ENCODE measurements around the gene ACOXL.

ACOXL gene

GRCh38 chr2:110860630-110861029, 128.3 kb downstream of the ACOXL start:
- DNase-seq: no peak

- no peak for DNase-seq
Observed at GRCh38 chr2:110861616-110862260, 129.4 kb downstream of the ACOXL start.

DNA sequence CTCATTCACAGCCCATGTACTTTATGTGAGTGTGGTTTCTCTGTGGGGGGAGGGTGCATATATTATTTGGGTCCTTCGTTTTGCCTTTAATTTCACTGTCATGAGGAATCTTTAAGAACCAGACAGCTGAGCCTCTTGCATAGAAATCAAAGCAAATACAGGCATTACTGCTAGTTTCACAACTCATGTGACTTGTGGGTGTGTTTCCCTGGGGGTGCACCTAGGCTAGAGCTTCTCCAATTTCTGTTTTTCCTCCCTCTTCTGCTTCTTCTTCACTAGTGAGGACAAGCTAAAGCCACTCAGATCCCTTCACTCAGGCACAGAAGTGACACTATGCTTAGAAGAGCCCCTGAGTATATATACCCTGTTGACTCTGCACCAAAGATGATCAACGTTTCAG, 131.4 kb downstream of the ACOXL start:
- no peak for DNase-seq

- DNase-seq: no peak
Observed at GRCh38 chr2:110864176-110864575, 131.8 kb downstream of the ACOXL start.

GRCh38 chr2:110864731-110865130, 132.4 kb downstream of the ACOXL start:
- no peak for DNase-seq

- DNase-seq: no peak
Observed at GRCh38 chr2:110865188-110865587, 132.8 kb downstream of the ACOXL start.

DNA sequence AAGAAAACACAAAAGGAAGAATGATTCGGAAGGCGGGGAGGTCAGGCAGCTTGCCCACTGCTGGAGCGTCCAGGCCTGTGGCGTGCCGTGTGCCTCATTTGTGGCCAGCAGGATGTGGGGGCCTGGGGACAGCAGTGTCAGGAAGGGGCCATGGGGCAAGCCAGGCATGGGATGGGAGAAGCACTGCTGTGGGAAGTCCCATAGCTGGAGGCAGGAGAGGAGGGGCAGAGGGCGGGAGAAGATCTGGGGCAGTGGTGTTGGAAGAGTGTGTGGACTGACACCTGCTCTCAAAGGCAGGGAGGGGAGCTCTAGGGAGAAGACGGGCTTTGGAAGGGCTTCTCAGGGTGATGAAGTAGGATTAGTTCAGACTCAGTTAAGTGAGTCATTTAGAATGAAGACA, 133.7 kb downstream of the ACOXL start:
- no peak for DNase-seq

GRCh38 chr2:110866466-110866865, 134.1 kb downstream of the ACOXL start:
- DNase-seq: no peak

GRCh38 chr2:110867078-110867477, 134.7 kb downstream of the ACOXL start:
- no peak for DNase-seq

- no peak for DNase-seq
Observed at GRCh38 chr2:110868971-110869370, 136.6 kb downstream of the ACOXL start.

DNA sequence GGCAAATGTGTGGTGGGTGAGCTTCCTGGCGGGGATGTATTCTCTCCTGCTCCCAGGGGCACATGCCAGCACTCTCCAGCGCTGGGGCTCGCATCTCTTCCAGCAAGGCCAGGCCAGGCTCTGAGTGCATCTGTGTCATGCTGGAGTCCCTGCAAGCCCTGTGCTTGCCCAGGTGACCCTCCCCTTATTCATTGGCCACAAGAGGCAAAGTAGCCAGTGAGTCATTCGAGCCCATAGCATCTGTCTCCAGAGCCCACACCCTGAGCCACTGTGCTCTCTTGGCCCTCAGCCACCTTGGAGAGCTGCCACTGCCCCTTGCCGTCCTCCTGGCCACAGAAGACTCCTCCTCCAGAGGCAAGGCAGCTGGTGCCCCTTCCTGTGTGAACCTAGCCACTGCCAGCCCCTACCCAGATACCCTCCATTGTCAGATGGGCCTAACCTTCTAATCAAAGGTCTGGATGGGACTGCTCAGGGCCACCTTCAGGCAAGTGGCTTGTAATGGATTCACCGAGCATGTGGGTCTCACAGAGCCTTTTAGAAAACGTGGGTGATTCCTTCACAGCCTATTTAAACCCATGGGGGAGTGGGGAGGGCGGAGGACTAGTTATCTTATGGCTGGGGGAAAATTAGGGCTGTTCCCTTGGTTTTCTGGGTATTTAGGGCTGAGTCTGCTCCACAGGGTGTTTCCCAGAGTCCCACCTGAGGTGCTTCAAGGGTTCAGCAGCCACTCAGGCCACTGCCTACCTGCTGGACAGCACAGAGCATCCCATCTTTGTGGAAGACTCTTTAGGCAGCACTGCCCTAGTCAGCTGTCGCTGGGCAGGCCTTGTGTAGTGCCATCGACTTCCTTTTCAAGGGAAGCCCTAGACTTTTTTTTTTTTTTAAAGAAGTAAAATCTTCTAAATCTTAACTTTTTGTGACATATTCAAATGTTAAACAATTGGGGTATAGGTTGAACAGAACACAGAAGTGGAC, 137.4 kb downstream of the ACOXL start:
- DNase-seq: no peak

- no peak for DNase-seq
Observed at GRCh38 chr2:110870545-110870944, 138.2 kb downstream of the ACOXL start.

- no peak for DNase-seq
Observed at GRCh38 chr2:110871637-110872036, 139.3 kb downstream of the ACOXL start.

DNA sequence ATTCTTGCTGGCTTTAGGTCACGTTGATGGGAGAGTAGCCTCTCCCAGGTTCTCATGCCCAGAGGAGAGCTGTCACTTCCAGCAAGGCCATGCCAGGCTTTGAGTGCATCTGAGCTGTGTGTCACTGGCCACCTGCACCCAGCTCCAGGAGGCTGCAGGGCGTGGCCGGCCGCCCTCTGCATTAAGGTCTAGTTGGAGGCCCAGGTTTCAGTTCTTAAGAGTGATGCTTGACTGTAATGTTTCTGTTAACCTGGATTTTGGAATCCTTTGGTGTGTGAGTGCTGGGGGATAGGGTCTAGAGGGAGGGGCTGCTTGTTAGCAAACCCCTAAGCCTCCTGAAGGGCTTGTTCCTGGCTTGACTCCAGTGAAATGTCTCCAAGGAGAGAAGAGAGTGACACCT, 140.1 kb downstream of the ACOXL start:
- DNase-seq: peak; percentile 3

GRCh38 chr2:110873056-110873502, 140.7 kb downstream of the ACOXL start:
- DNase-seq: no peak

GRCh38 chr2:110873597-110874452, 141.5 kb downstream of the ACOXL start:
- no peak for DNase-seq

DNA sequence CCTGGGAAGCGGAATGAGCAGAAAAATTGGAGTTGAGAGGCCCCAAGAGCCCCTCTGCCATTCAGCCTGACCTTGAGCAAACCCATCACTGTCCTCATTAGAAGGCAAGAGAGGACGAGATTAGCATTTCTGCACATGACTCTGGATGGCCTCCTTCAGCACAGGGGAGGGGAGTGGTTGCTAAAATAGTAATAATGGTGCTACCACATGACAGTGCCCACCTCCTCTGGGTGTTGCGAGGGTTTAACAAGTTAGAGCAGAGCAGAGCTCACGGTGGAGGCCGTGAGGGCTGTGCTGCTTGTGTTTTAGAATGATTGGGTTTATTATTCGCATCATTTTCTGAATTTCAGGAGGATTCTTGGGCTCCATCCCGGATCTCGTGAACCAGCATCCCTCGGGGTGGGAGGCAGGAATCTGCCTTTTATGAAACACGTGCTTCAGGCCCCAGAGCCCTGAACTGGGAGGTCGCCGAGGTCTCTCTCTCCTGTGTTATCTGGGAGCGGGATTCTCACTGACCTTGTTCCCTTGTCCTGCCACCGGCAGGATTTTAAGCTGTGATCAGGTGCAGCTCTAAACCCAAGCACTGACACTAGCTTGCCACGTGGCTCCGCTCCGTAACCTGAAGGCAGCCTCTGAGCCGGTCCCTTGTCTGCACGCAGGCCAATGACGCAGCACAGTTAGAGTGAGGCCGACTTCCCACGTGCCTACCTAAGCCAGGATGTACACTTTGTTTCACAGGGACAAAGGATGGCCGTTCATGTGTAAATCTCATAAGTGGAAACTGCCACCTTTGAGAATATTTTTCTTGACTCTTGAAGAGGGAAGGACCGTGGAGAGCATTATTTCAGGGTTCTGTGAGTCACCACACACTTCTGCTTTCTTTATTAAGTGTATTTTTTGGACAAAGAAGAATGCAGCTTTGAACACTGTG, 142.3 kb downstream of the ACOXL start:
- DNase-seq: no peak

DNA sequence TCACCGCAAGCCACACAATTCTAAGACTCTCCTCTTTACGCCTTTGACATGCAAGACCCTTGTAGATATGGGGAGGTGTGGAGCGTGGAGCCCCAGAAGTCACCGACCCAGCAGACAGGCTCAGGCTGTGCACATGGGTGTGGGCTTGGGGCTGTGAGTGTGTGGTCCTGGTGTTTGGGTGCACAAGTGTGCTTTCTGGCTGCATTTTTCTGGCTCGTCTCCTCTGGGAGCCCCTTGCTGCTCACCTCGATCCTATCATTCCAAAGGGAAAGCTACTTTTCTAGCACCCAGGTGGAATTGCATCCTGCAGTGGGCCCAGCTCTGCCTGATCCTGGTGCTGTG, 143.0 kb downstream of the ACOXL start:
- DNase-seq: no peak

GRCh38 chr2:110876167-110876999, 144.0 kb downstream of the ACOXL start:
- DNase-seq: no peak

DNA sequence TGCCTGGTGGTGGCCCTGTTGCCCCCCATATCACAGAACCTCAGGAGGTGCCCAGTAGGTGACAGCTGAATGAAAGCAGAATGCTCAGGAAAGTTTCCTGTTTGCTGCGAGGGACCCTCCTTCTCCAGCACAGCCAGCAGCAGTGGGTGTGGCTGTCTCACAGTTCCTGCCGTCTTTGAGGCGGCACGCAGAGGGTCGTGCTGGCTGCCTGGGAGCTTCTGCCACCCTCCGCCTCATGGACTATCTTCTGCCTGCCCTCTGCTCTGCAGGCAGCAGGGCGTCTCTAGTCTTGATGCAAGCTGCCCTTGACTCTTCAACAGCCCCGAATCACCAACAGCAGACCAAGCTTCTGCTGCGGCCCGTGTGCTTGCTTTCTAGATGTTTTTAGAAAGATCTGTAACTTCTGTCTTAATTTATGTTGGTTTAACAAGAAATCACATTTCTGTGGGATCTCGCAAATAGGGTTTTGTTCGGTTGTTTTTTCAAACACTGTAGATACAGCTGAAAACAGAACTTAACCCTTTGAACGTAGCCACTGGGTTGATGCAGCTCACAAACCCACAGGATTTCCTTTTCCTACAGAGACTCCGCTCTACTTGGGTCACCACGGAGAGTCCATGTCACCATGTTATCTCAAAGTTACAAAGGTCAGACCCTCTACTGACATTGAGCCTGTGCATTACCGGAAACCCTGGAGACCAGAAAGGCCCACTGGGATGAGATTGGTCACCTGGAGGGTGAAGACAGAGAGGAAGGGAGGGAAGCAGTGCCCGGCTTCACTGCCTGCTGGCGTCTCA, 144.9 kb downstream of the ACOXL start:
- no peak for DNase-seq

Data from NCI-H345 (cell line).